ENCODE measurements around the gene GNGT2.
"Not testable (repeated sequence)": the region's sequence is repeated elsewhere in the genome, so short reads cannot be mapped to it uniquely, and the experiment has no call there.

GNGT2 gene

GRCh38 chr17:49213399-49213798, 3.0 kb upstream of the GNGT2 start:
- DNase-seq = no peak

- no peak for DNase-seq
These were observed 1.3 kb downstream of the GNGT2 start for GRCh38 chr17:49209061-49209571.

- DNase-seq = no peak
These were observed 5.9 kb downstream of the GNGT2 start for GRCh38 chr17:49204516-49204915.

GRCh38 chr17:49203796-49204195, 6.6 kb downstream of the GNGT2 start:
- DNase-seq = no peak

GRCh38 chr17:49201481-49201927, 8.9 kb downstream of the GNGT2 start:
- no peak for DNase-seq

GRCh38 chr17:49200423-49201083, 9.8 kb downstream of the GNGT2 start:
- no peak for DNase-seq

GRCh38 chr17:49198211-49198610, 12.2 kb downstream of the GNGT2 start:
- no peak for DNase-seq

GRCh38 chr17:49197346-49197998, 12.9 kb downstream of the GNGT2 start:
- no peak for DNase-seq

GRCh38 chr17:49196520-49196919, 13.9 kb downstream of the GNGT2 start:
- DNase-seq = no peak

GRCh38 chr17:49195751-49196150, 14.6 kb downstream of the GNGT2 start:
- no peak for DNase-seq

GRCh38 chr17:49194297-49194607, 16.1 kb downstream of the GNGT2 start:
- no peak for DNase-seq

GRCh38 chr17:49193513-49194296, 16.7 kb downstream of the GNGT2 start:
- DNase-seq = peak in 52 of 58 donors; percentile 6 to 83 (median 57)

- peak; percentile 63 to 99 (median 92) for DNase-seq
These were observed 18.2 kb downstream of the GNGT2 start for GRCh38 chr17:49191917-49192741.

GRCh38 chr17:49191409-49191916, 18.9 kb downstream of the GNGT2 start:
- DNase-seq = no peak

GRCh38 chr17:49190932-49191331, 19.4 kb downstream of the GNGT2 start:
- no peak for DNase-seq

GRCh38 chr17:49187301-49187700, 23.1 kb downstream of the GNGT2 start:
- no peak for DNase-seq

GRCh38 chr17:49185381-49185780, 25.0 kb downstream of the GNGT2 start:
- not testable (repeated sequence) for DNase-seq

GRCh38 chr17:49184522-49184921, 25.9 kb downstream of the GNGT2 start:
- not testable (repeated sequence) for DNase-seq

GRCh38 chr17:49183801-49184200, 26.6 kb downstream of the GNGT2 start:
- no peak for DNase-seq

- DNase-seq = no peak
These were observed 27.0 kb downstream of the GNGT2 start for GRCh38 chr17:49183341-49183740.

GRCh38 chr17:49180998-49181635, 29.3 kb downstream of the GNGT2 start:
- no peak for DNase-seq

Data from anterior cingulate cortex (tissue), 58 donors.